ENCODE results near the gene HBA2. TPM values are rescaled to one million over a fixed set of nuclear protein-coding genes. Genes with fewer than 3 reads are reported as not detected.
A peak's percentile ranks its signal among the peaks of the same experiment; 100 is the strongest.
"Not testable (repeated sequence)": the region's sequence is repeated elsewhere in the genome, so short reads cannot be mapped to it uniquely, and the experiment has no call there.

HBA2 gene
- total and polyA plus RNA-seq, 5 donors = 5.2 to 111 (median 42.6) TPM

GRCh38 chr16:166375-167121, 6.1 kb upstream of the HBA2 start:
- Histone ChIP-seq H3K4me1 (ENCODE audit: control insufficient read depth, insufficient read depth, low read length) (peaks cover 2% of the 10 kb centered on the region), H3K9me3 (ENCODE audit: control insufficient read depth, low read length) (no peaks in the 10 kb centered on the region), H3K27me3 (ENCODE audit: control insufficient read depth, insufficient read depth) (no peaks in the 10 kb centered on the region), H3K27ac (ENCODE audit: low read length) (no peak overlapping the region), H3K4me3 (ENCODE audit: low read length) (no peak overlapping the region)
- ATAC-seq = no peak
- WGBS = 3% methylated on average over 45 of the region's 45 CpGs
- peak in 1 of 3 donors; percentile 36 for DNase-seq
- intact Hi-C loops (cut with DNase I) = no loop called here

- ATAC-seq (no peak), DNase-seq (peak in 1 of 3 donors; percentile 10)
- intact Hi-C loops (cut with DNase I) = no loop called here
- Histone ChIP-seq H3K9me3 (ENCODE audit: control insufficient read depth, low read length) (no peaks in the 10 kb centered on the region), H3K4me3 (ENCODE audit: low read length) (no peak overlapping the region), H3K27ac (ENCODE audit: low read length) (no peak overlapping the region), H3K27me3 (ENCODE audit: control insufficient read depth, insufficient read depth) (no peaks in the 10 kb centered on the region), H3K4me1 (ENCODE audit: control insufficient read depth, insufficient read depth, low read length) (peaks cover 2% of the 10 kb centered on the region)
- WGBS = 6% methylated on average over 11 of the region's 11 CpGs
These were observed 5.5 kb upstream of the HBA2 start for GRCh38 chr16:167122-167690.

GRCh38 chr16:168424-168823, 4.3 kb upstream of the HBA2 start:
- intact Hi-C loops (cut with DNase I) = no loop called here
- Histone ChIP-seq H3K27me3 (ENCODE audit: control insufficient read depth, insufficient read depth) (no peaks in the 10 kb centered on the region), H3K4me1 (ENCODE audit: control insufficient read depth, insufficient read depth, low read length) (peaks cover 2% of the 10 kb centered on the region), H3K9me3 (ENCODE audit: control insufficient read depth, low read length) (no peaks in the 10 kb centered on the region), H3K27ac (ENCODE audit: low read length) (no peak overlapping the region), H3K4me3 (ENCODE audit: low read length) (no peak overlapping the region)
- WGBS = 55% methylated on average over 6 of the region's 6 CpGs
- DNase-seq (peak in 1 of 3 donors; percentile 38), ATAC-seq (no peak)

- DNase-seq (peak in 1 of 3 donors; percentile 5), ATAC-seq (no peak)
These were observed 3.7 kb upstream of the HBA2 start for GRCh38 chr16:169014-169413.

GRCh38 chr16:170088-170507, 2.6 kb upstream of the HBA2 start:
- ATAC-seq = peak; percentile 21 to 42
- H3K4me3 ChIP-seq (ENCODE audit: low read length); H3K27me3 ChIP-seq (ENCODE audit: control insufficient read depth, insufficient read depth); H3K4me1 ChIP-seq (ENCODE audit: control insufficient read depth, insufficient read depth, low read length); intact Hi-C loops (cut with DNase I); H3K27ac ChIP-seq (ENCODE audit: low read length); H3K9me3 ChIP-seq (ENCODE audit: control insufficient read depth, low read length): not testable (repeated sequence)
- under 1% methylated on average over 5 of the region's 5 CpGs for WGBS
- peak in 2 of 3 donors; percentile 65 to 75 for DNase-seq

More at GRCh38 chr16:169014-169413, 3.7 kb upstream of the HBA2 start:
- no peak overlapping the region for H3K4me3 ChIP-seq (ENCODE audit: low read length)
- peaks cover 2% of the 10 kb centered on the region for H3K4me1 ChIP-seq (ENCODE audit: control insufficient read depth, insufficient read depth, low read length)
- 24% methylated on average over 3 of the region's 3 CpGs for WGBS
- intact Hi-C loops (cut with DNase I) = no loop called here
- no peaks in the 10 kb centered on the region for H3K27me3 ChIP-seq (ENCODE audit: control insufficient read depth, insufficient read depth)
- no peak overlapping the region for H3K27ac ChIP-seq (ENCODE audit: low read length)
- H3K9me3 ChIP-seq (ENCODE audit: control insufficient read depth, low read length) = no peaks in the 10 kb centered on the region

GRCh38 chr16:170788-171187, 1.9 kb upstream of the HBA2 start:
- H3K27me3 ChIP-seq (ENCODE audit: control insufficient read depth, insufficient read depth) = no peaks in the 10 kb centered on the region
- WGBS = 42% methylated on average over 1 of the region's 1 CpG

GRCh38 chr16:173211-173854, 657 bp downstream of the HBA2 start:
- H3K27me3 ChIP-seq (ENCODE audit: control insufficient read depth, insufficient read depth); ATAC-seq; intact Hi-C loops (cut with DNase I): not testable (repeated sequence)

More at GRCh38 chr16:170788-171187, 1.9 kb upstream of the HBA2 start:
- no peaks in the 10 kb centered on the region for H3K9me3 ChIP-seq (ENCODE audit: control insufficient read depth, low read length)
- H3K4me1 ChIP-seq (ENCODE audit: control insufficient read depth, insufficient read depth, low read length) = no peaks in the 10 kb centered on the region
- intact Hi-C loops (cut with DNase I) = no loop called here
- ATAC-seq = no peak
- H3K4me3 ChIP-seq (ENCODE audit: low read length) = no peak overlapping the region
- no peak overlapping the region for H3K27ac ChIP-seq (ENCODE audit: low read length)
- DNase-seq = no peak

GRCh38 chr16:173928-174769, 1.5 kb downstream of the HBA2 start:
- DNase-seq = peak; percentile 44 to 66 (median 50)
- H3K27me3 ChIP-seq (ENCODE audit: control insufficient read depth, insufficient read depth); H3K27ac ChIP-seq (ENCODE audit: low read length); H3K4me1 ChIP-seq (ENCODE audit: control insufficient read depth, insufficient read depth, low read length); H3K9me3 ChIP-seq (ENCODE audit: control insufficient read depth, low read length); intact Hi-C loops (cut with DNase I); H3K4me3 ChIP-seq (ENCODE audit: low read length): not testable (repeated sequence)
- peak in 1 of 2 donors; percentile 17 for ATAC-seq
- WGBS = 6% methylated on average over 8 of the region's 13 CpGs

More at GRCh38 chr16:173211-173854, 657 bp downstream of the HBA2 start:
- WGBS = 5% methylated on average over 28 of the region's 44 CpGs
- H3K4me3 ChIP-seq (ENCODE audit: low read length); DNase-seq; H3K4me1 ChIP-seq (ENCODE audit: control insufficient read depth, insufficient read depth, low read length); H3K9me3 ChIP-seq (ENCODE audit: control insufficient read depth, low read length); H3K27ac ChIP-seq (ENCODE audit: low read length): not testable (repeated sequence)

GRCh38 chr16:175011-175949, 2.6 kb downstream of the HBA2 start:
- Histone ChIP-seq H3K27ac (ENCODE audit: low read length) (no peak overlapping the region), H3K4me3 (ENCODE audit: low read length) (no peak overlapping the region), H3K9me3 (ENCODE audit: control insufficient read depth, low read length) (no peaks in the 10 kb centered on the region), H3K27me3 (ENCODE audit: control insufficient read depth, insufficient read depth) (no peaks in the 10 kb centered on the region), H3K4me1 (ENCODE audit: control insufficient read depth, insufficient read depth, low read length) (peaks cover 2% of the 10 kb centered on the region)
- ATAC-seq = no peak
- peak in 1 of 3 donors; percentile 32 for DNase-seq
- WGBS = 19% methylated on average over 8 of the region's 8 CpGs
- intact Hi-C loops (cut with DNase I) = no loop called here

- intact Hi-C loops (cut with DNase I); H3K9me3 ChIP-seq (ENCODE audit: control insufficient read depth, low read length); H3K4me3 ChIP-seq (ENCODE audit: low read length): not testable (repeated sequence)
These were observed 3.3 kb downstream of the HBA2 start for GRCh38 chr16:176006-176405.

More at GRCh38 chr16:176006-176405, 3.3 kb downstream of the HBA2 start:
- ATAC-seq; H3K27ac ChIP-seq (ENCODE audit: low read length); H3K4me1 ChIP-seq (ENCODE audit: control insufficient read depth, insufficient read depth, low read length); H3K27me3 ChIP-seq (ENCODE audit: control insufficient read depth, insufficient read depth): not testable (repeated sequence)
- DNase-seq = peak in 1 of 3 donors; percentile 7
- WGBS = under 1% methylated on average over 26 of the region's 39 CpGs
